ENCODE measurements around the gene DIS3L2. TPM values are rescaled to one million over a fixed set of nuclear protein-coding genes. Genes with fewer than 3 reads are reported as not detected.

Gene DIS3L2
- total and polyA plus RNA-seq, 2 experiments from 2014 or later: 15.2 to 25.3 TPM

DNA sequence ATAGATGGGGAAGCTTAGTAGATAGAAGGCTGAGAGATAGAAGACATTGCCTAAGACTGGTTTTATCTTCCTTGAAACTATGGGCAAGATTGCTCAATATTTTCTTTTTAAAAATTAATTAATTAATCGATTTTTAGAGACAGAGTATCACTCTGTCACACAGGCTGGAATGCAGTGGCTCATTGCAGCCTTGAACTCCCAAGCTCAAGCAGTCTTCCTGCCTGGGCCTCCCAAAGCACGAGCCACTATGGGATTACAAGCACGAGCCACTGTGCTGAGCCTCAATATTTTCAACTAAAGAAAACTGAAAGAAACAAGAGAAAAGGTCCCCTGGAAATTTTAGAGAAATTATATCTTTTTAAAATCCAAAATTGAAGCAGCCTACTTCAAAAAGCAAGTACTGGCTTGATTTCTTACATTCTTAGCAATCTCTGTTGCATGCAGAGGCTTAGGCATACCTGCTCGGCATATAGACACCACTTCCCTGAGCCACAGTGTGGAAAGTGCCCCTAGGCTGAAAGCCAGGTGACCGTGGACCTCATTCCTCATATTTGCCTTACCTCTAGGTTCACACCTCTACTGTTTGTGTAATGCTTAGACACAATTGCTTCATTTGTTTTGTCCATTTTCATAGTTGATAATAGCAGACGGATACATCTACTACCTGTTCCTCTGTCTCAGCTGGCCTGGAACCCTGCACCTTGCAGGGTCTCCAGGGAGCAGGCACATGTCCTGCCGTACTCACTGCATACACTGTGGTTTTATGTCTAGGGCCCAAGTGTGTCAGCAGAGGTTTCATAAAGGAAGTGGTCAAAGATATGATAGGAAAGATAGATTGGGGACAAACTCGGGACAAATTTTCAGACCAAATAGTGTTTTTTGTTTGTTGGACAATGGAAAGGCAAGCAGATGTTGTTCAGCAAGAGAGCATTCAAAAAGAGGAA, 250.5 kb downstream of the DIS3L2 start (continued):
- TF ChIP-seq, protein P1, sequence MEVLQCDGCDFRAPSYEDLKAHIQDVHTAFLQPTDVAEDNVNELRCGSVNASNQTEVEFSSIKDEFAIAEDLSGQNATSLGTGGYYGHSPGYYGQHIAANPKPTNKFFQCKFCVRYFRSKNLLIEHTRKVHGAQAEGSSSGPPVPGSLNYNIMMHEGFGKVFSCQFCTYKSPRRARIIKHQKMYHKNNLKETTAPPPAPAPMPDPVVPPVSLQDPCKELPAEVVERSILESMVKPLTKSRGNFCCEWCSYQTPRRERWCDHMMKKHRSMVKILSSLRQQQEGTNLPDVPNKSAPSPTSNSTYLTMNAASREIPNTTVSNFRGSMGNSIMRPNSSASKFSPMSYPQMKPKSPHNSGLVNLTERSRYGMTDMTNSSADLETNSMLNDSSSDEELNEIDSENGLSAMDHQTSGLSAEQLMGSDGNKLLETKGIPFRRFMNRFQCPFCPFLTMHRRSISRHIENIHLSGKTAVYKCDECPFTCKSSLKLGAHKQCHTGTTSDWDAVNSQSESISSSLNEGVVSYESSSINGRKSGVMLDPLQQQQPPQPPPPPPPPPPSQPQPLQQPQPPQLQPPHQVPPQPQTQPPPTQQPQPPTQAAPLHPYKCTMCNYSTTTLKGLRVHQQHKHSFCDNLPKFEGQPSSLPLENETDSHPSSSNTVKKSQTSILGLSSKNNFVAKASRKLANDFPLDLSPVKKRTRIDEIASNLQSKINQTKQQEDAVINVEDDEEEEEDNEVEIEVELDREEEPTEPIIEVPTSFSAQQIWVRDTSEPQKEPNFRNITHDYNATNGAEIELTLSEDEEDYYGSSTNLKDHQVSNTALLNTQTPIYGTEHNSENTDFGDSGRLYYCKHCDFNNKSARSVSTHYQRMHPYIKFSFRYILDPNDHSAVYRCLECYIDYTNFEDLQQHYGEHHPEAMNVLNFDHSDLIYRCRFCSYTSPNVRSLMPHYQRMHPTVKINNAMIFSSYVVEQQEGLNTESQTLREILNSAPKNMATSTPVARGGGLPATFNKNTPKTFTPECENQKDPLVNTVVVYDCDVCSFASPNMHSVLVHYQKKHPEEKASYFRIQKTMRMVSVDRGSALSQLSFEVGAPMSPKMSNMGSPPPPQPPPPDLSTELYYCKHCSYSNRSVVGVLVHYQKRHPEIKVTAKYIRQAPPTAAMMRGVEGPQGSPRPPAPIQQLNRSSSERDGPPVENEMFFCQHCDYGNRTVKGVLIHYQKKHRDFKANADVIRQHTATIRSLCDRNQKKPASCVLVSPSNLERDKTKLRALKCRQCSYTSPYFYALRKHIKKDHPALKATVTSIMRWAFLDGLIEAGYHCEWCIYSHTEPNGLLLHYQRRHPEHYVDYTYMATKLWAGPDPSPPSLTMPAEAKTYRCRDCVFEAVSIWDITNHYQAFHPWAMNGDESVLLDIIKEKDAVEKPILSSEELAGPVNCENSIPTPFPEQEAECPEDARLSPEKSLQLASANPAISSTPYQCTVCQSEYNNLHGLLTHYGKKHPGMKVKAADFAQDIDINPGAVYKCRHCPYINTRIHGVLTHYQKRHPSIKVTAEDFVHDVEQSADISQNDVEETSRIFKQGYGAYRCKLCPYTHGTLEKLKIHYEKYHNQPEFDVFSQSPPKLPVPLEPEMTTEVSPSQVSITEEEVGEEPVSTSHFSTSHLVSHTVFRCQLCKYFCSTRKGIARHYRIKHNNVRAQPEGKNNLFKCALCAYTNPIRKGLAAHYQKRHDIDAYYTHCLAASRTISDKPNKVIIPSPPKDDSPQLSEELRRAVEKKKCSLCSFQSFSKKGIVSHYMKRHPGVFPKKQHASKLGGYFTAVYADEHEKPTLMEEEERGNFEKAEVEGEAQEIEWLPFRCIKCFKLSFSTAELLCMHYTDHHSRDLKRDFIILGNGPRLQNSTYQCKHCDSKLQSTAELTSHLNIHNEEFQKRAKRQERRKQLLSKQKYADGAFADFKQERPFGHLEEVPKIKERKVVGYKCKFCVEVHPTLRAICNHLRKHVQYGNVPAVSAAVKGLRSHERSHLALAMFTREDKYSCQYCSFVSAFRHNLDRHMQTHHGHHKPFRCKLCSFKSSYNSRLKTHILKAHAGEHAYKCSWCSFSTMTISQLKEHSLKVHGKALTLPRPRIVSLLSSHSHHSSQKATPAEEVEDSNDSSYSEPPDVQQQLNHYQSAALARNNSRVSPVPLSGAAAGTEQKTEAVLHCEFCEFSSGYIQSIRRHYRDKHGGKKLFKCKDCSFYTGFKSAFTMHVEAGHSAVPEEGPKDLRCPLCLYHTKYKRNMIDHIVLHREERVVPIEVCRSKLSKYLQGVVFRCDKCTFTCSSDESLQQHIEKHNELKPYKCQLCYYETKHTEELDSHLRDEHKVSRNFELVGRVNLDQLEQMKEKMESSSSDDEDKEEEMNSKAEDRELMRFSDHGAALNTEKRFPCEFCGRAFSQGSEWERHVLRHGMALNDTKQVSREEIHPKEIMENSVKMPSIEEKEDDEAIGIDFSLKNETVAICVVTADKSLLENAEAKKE (CRISPR knock-in tag; IDR thresholded peaks at IDR 0.05): no peak
- TF ChIP-seq NANOG (IDR thresholded peaks at IDR 0.05; ENCODE audit: borderline replicate concordance): no peak
- TF ChIP-seq, protein P2, sequence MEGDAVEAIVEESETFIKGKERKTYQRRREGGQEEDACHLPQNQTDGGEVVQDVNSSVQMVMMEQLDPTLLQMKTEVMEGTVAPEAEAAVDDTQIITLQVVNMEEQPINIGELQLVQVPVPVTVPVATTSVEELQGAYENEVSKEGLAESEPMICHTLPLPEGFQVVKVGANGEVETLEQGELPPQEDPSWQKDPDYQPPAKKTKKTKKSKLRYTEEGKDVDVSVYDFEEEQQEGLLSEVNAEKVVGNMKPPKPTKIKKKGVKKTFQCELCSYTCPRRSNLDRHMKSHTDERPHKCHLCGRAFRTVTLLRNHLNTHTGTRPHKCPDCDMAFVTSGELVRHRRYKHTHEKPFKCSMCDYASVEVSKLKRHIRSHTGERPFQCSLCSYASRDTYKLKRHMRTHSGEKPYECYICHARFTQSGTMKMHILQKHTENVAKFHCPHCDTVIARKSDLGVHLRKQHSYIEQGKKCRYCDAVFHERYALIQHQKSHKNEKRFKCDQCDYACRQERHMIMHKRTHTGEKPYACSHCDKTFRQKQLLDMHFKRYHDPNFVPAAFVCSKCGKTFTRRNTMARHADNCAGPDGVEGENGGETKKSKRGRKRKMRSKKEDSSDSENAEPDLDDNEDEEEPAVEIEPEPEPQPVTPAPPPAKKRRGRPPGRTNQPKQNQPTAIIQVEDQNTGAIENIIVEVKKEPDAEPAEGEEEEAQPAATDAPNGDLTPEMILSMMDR (conservative IDR thresholded peaks at IDR 0.05; ENCODE audit: low read depth in 2 of 2): no peak
- no peak for TF ChIP-seq EZH2phosphoT487 (IDR thresholded peaks at IDR 0.05; ENCODE audit: unreplicated experiment)
- TF ChIP-seq CREB1 (CRISPR knock-in tag; IDR thresholded peaks at IDR 0.05; ENCODE audit: low read depth): no peak
- TF ChIP-seq, protein P3, sequence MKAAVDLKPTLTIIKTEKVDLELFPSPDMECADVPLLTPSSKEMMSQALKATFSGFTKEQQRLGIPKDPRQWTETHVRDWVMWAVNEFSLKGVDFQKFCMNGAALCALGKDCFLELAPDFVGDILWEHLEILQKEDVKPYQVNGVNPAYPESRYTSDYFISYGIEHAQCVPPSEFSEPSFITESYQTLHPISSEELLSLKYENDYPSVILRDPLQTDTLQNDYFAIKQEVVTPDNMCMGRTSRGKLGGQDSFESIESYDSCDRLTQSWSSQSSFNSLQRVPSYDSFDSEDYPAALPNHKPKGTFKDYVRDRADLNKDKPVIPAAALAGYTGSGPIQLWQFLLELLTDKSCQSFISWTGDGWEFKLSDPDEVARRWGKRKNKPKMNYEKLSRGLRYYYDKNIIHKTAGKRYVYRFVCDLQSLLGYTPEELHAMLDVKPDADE (IDR thresholded peaks at IDR 0.05): no peak
- TF ChIP-seq, protein P4, sequence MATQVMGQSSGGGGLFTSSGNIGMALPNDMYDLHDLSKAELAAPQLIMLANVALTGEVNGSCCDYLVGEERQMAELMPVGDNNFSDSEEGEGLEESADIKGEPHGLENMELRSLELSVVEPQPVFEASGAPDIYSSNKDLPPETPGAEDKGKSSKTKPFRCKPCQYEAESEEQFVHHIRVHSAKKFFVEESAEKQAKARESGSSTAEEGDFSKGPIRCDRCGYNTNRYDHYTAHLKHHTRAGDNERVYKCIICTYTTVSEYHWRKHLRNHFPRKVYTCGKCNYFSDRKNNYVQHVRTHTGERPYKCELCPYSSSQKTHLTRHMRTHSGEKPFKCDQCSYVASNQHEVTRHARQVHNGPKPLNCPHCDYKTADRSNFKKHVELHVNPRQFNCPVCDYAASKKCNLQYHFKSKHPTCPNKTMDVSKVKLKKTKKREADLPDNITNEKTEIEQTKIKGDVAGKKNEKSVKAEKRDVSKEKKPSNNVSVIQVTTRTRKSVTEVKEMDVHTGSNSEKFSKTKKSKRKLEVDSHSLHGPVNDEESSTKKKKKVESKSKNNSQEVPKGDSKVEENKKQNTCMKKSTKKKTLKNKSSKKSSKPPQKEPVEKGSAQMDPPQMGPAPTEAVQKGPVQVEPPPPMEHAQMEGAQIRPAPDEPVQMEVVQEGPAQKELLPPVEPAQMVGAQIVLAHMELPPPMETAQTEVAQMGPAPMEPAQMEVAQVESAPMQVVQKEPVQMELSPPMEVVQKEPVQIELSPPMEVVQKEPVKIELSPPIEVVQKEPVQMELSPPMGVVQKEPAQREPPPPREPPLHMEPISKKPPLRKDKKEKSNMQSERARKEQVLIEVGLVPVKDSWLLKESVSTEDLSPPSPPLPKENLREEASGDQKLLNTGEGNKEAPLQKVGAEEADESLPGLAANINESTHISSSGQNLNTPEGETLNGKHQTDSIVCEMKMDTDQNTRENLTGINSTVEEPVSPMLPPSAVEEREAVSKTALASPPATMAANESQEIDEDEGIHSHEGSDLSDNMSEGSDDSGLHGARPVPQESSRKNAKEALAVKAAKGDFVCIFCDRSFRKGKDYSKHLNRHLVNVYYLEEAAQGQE (IDR thresholded peaks at IDR 0.05; ENCODE audit: unreplicated experiment): no peak
- no peak for TF ChIP-seq EZH2 (IDR thresholded peaks at IDR 0.05; ENCODE audit: low read depth, unreplicated experiment)
- no peak for TF ChIP-seq POLR2AphosphoS5 (IDR thresholded peaks at IDR 0.05; ENCODE audit: low read depth)
